ENCODE measurements around the gene FAM53B. TPM values are rescaled to one million over a fixed set of nuclear protein-coding genes. Genes with fewer than 3 reads are reported as not detected.
A peak's percentile ranks its signal among the peaks of the same experiment; 100 is the strongest.

The FAM53B gene
- total RNA-seq, 1 donor from 2014 or later = 41.3 TPM

GRCh38 chr10:124624006-124624405, 120.2 kb downstream of the FAM53B start:
- peak overlapping the region; percentile 37 for H3K27ac Mint-ChIP-seq (ENCODE audit: unreplicated experiment)

DNA sequence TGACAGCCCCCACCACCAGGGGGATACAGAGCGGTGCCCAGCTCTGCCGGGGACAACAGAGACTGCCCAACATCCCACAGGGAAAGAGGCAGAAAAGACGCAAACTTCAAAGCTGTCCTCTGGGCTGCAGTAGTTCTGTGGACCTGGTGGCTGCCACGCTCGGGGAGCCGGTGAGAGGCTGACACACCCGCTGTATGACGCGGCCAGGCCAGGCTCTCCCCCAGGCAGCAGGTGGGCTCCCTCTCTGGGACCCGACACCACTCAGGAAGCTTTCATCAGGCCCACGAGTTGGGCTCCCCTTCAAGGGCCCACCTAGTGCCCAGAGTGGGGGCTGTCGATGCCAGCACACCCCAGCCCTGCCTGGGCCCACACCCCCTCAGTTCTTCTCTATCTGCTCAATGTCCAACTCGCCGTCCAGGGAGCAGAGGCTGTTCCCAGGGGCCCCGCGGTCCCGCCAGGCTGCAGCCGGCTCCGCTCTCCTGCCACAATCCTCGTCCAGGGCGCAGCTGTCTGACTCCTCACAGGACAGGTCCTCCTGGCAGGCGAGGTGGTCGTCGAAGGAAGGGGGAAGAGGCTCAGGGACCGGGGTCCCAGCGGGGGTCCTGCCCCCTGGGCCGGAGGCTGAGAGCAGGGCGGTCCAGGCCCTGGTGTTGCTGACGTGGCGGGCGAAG, 121.2 kb downstream of the FAM53B start:
- TF ChIP-seq, protein P1, sequence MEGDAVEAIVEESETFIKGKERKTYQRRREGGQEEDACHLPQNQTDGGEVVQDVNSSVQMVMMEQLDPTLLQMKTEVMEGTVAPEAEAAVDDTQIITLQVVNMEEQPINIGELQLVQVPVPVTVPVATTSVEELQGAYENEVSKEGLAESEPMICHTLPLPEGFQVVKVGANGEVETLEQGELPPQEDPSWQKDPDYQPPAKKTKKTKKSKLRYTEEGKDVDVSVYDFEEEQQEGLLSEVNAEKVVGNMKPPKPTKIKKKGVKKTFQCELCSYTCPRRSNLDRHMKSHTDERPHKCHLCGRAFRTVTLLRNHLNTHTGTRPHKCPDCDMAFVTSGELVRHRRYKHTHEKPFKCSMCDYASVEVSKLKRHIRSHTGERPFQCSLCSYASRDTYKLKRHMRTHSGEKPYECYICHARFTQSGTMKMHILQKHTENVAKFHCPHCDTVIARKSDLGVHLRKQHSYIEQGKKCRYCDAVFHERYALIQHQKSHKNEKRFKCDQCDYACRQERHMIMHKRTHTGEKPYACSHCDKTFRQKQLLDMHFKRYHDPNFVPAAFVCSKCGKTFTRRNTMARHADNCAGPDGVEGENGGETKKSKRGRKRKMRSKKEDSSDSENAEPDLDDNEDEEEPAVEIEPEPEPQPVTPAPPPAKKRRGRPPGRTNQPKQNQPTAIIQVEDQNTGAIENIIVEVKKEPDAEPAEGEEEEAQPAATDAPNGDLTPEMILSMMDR (conservative IDR thresholded peaks at IDR 0.05) = no peak
- Mint-ChIP-seq H3K4me3 (no peak overlapping the region), H3K27ac (ENCODE audit: unreplicated experiment) (no peak overlapping the region), H3K9me3 (no peaks in the 10 kb centered on the region), H3K27me3 (ENCODE audit: low read depth) (no peaks in the 10 kb centered on the region), H3K4me1 (peaks cover 25% of the 10 kb centered on the region), H3K36me3 (ENCODE audit: low read depth) (no peaks in the 10 kb centered on the region)
- DNase-seq (ENCODE audit: low read depth, low spot score) = no peak

More at GRCh38 chr10:124624006-124624405, 120.2 kb downstream of the FAM53B start:
- no peak for DNase-seq (ENCODE audit: low read depth, low spot score)
- TF ChIP-seq, protein P1 (conservative IDR thresholded peaks at IDR 0.05) = no peak
- Mint-ChIP-seq H3K9me3 (no peaks in the 10 kb centered on the region), H3K4me1 (peaks cover 26% of the 10 kb centered on the region), H3K27me3 (ENCODE audit: low read depth) (no peaks in the 10 kb centered on the region), H3K36me3 (ENCODE audit: low read depth) (no peaks in the 10 kb centered on the region), H3K4me3 (no peak overlapping the region)

DNA sequence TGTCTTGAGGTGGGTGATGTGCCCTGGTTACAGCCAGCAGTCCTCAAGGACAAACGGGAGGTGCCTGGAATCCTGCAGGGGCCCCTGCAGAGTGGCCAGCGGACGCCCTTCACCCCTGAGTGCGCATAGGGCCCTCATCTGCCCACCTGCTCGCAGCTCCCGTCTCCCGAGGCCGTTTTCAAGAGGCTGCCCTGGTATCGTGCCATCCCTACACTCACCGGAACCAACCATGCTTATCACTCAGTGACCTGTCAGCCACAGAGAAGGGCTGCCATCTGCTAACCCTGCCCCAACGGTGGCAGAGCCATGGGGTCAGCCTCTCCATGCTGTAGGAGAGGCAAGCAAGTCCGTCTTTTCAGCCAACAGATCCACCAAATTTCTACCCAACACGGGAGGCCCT, 122.0 kb downstream of the FAM53B start:
- Mint-ChIP-seq H3K4me1 (peaks cover 21% of the 10 kb centered on the region), H3K27me3 (ENCODE audit: low read depth) (no peaks in the 10 kb centered on the region), H3K36me3 (ENCODE audit: low read depth) (no peaks in the 10 kb centered on the region), H3K27ac (ENCODE audit: unreplicated experiment) (no peak overlapping the region), H3K9me3 (no peaks in the 10 kb centered on the region), H3K4me3 (no peak overlapping the region)
- TF ChIP-seq, protein P1 (conservative IDR thresholded peaks at IDR 0.05) = no peak
- no peak for DNase-seq (ENCODE audit: low read depth, low spot score)

- no peak overlapping the region for H3K4me3 Mint-ChIP-seq
- H3K27me3 Mint-ChIP-seq (ENCODE audit: low read depth) = no peaks in the 10 kb centered on the region
- no peak overlapping the region for H3K27ac Mint-ChIP-seq (ENCODE audit: unreplicated experiment)
Measured at GRCh38 chr10:124621637-124622036, 122.5 kb downstream of the FAM53B start.

GRCh38 chr10:124619802-124620490, 124.2 kb downstream of the FAM53B start:
- Mint-ChIP-seq H3K4me1 (peaks cover 18% of the 10 kb centered on the region), H3K27ac (ENCODE audit: unreplicated experiment) (no peak overlapping the region), H3K36me3 (ENCODE audit: low read depth) (no peaks in the 10 kb centered on the region), H3K4me3 (no peak overlapping the region), H3K27me3 (ENCODE audit: low read depth) (no peaks in the 10 kb centered on the region), H3K9me3 (no peaks in the 10 kb centered on the region)
- no peak for DNase-seq (ENCODE audit: low read depth, low spot score)
- TF ChIP-seq, protein P1 (conservative IDR thresholded peaks at IDR 0.05) = no peak

More at GRCh38 chr10:124621637-124622036, 122.5 kb downstream of the FAM53B start:
- no peak for DNase-seq (ENCODE audit: low read depth, low spot score)
- TF ChIP-seq, protein P1 (conservative IDR thresholded peaks at IDR 0.05) = no peak
- H3K36me3 Mint-ChIP-seq (ENCODE audit: low read depth) = no peaks in the 10 kb centered on the region
- H3K9me3 Mint-ChIP-seq = no peaks in the 10 kb centered on the region
- H3K4me1 Mint-ChIP-seq = peaks cover 19% of the 10 kb centered on the region
